ENCODE results near the gene FADD.

Gene FADD

GRCh38 chr11:70161043-70161625, 42.0 kb upstream of the FADD start:
- no peak for DNase-seq (ENCODE audit: low read depth)
- no peak for TF ChIP-seq CTCF (IDR thresholded peaks at IDR 0.05; ENCODE audit: control insufficient read depth, extremely low read depth, insufficient read depth)
- no peak overlapping the region for H3K4me3 ChIP-seq (ENCODE audit: low read depth, low read length)

- H3K4me3 ChIP-seq (ENCODE audit: low read depth, low read length): no peak overlapping the region
- DNase-seq (ENCODE audit: low read depth): no peak
- no peak for TF ChIP-seq CTCF (IDR thresholded peaks at IDR 0.05; ENCODE audit: control insufficient read depth, extremely low read depth, insufficient read depth)
Measured at GRCh38 chr11:70164705-70165104, 38.4 kb upstream of the FADD start.

GRCh38 chr11:70167120-70167519, 36.0 kb upstream of the FADD start:
- no peak for TF ChIP-seq CTCF (IDR thresholded peaks at IDR 0.05; ENCODE audit: control insufficient read depth, extremely low read depth, insufficient read depth)
- H3K4me3 ChIP-seq (ENCODE audit: low read depth, low read length): no peak overlapping the region
- no peak for DNase-seq (ENCODE audit: low read depth)

GRCh38 chr11:70167723-70168404, 35.2 kb upstream of the FADD start:
- no peak for TF ChIP-seq CTCF (IDR thresholded peaks at IDR 0.05; ENCODE audit: control insufficient read depth, extremely low read depth, insufficient read depth)
- no peak overlapping the region for H3K4me3 ChIP-seq (ENCODE audit: low read depth, low read length)
- no peak for DNase-seq (ENCODE audit: low read depth)

GRCh38 chr11:70168405-70168754, 34.7 kb upstream of the FADD start:
- H3K4me3 ChIP-seq (ENCODE audit: low read depth, low read length): no peak overlapping the region
- no peak for DNase-seq (ENCODE audit: low read depth)
- TF ChIP-seq CTCF (IDR thresholded peaks at IDR 0.05; ENCODE audit: control insufficient read depth, extremely low read depth, insufficient read depth): no peak

- DNase-seq (ENCODE audit: low read depth): no peak
- no peak for TF ChIP-seq CTCF (IDR thresholded peaks at IDR 0.05; ENCODE audit: control insufficient read depth, extremely low read depth, insufficient read depth)
- no peak overlapping the region for H3K4me3 ChIP-seq (ENCODE audit: low read depth, low read length)
Measured at GRCh38 chr11:70169127-70169526, 34.0 kb upstream of the FADD start.

GRCh38 chr11:70169632-70170031, 33.5 kb upstream of the FADD start:
- DNase-seq (ENCODE audit: low read depth): peak; percentile 50
- H3K4me3 ChIP-seq (ENCODE audit: low read depth, low read length): no peak overlapping the region
- TF ChIP-seq CTCF (IDR thresholded peaks at IDR 0.05; ENCODE audit: control insufficient read depth, extremely low read depth, insufficient read depth): no peak
